ENCODE results near the gene IL10RB. TPM values are rescaled to one million over a fixed set of nuclear protein-coding genes. Genes with fewer than 3 reads are reported as not detected.

The IL10RB gene
- total RNA-seq, 1 experiment from 2014 or later, result 3.1 TPM

- H3T11ph ChIP-seq (ENCODE audit: low read length), result no peak overlapping the region
- no peaks in the 10 kb centered on the region for H3K4me1 Mint-ChIP-seq
- no peaks in the 10 kb centered on the region for H3K4me1 ChIP-seq (ENCODE audit: insufficient read depth, low read length)
Observed at GRCh38 chr21:33290441-33290840, 24.3 kb downstream of the IL10RB start.

More at GRCh38 chr21:33290441-33290840, 24.3 kb downstream of the IL10RB start:
- no peak overlapping the region for H2BK5ac ChIP-seq (ENCODE audit: insufficient read length, low read length)
- H4K5ac ChIP-seq (ENCODE audit: insufficient read length, low read depth, low read length), result no peak overlapping the region
- H3K9me3 Mint-ChIP-seq, result no peaks in the 10 kb centered on the region
- H3K23ac ChIP-seq (ENCODE audit: insufficient read length, low read depth, low read length), result no peak overlapping the region
- no peak overlapping the region for H2BK12ac ChIP-seq (ENCODE audit: insufficient read length, low read depth, low read length)
- DNase-seq, result no peak
- H3K4ac ChIP-seq (ENCODE audit: low read depth, low read length), result no peak overlapping the region
- H4K91ac ChIP-seq (ENCODE audit: insufficient read length, low read depth, low read length), result no peak overlapping the region
- H2AFZ ChIP-seq (ENCODE audit: low read length), result no peak overlapping the region
- no peaks in the 10 kb centered on the region for H3K23me2 ChIP-seq (ENCODE audit: insufficient read length, low read depth, low read length, poor library complexity, severe bottlenecking)
- H2AK5ac ChIP-seq (ENCODE audit: insufficient read length, low read length), result no peak overlapping the region
- no peak overlapping the region for H3K14ac ChIP-seq (ENCODE audit: insufficient read depth, low read length)
- no peak overlapping the region for H3K18ac ChIP-seq (ENCODE audit: insufficient read length, low read depth, low read length)
- H4K8ac ChIP-seq (replicated peaks; ENCODE audit: insufficient read length, low read depth, low read length), result no peak overlapping the region
- no peak overlapping the region for H3K4me2 ChIP-seq (ENCODE audit: insufficient read depth, insufficient read length, low read length)
- no peaks in the 10 kb centered on the region for H3K27me3 ChIP-seq (ENCODE audit: insufficient read depth, low read length)
- no peak overlapping the region for H2BK120ac ChIP-seq (ENCODE audit: low read depth, low read length, poor library complexity, severe bottlenecking)
- no CpG with 5 or more reads among the region's 11 CpGs for WGBS (ENCODE audit: extremely low coverage, insufficient read length, low lambda C conversion rate)
- H3K4me3 Mint-ChIP-seq, result no peak overlapping the region
- no peak overlapping the region for H2BK15ac ChIP-seq (ENCODE audit: low read depth, low read length)
- H3K9me3 ChIP-seq (ENCODE audit: control insufficient read depth, low read depth, low read length), result no peaks in the 10 kb centered on the region
- H3K27me3 Mint-ChIP-seq (ENCODE audit: low read depth), result no peaks in the 10 kb centered on the region
- no peak overlapping the region for H3K27ac Mint-ChIP-seq
- no peak overlapping the region for H3K9ac ChIP-seq (ENCODE audit: extremely low read depth, insufficient read length, low read length)
- no peak overlapping the region for H3K27ac ChIP-seq (ENCODE audit: insufficient read length, low read depth, low read length)
- H3K79me2 ChIP-seq (ENCODE audit: insufficient read depth, low read length), result no peaks in the 10 kb centered on the region
- H4K20me1 ChIP-seq (ENCODE audit: control insufficient read depth, insufficient read depth, insufficient read length), result no peaks in the 10 kb centered on the region
- H3K79me1 ChIP-seq (ENCODE audit: insufficient read depth, low read depth, low read length, poor library complexity, severe bottlenecking), result no peaks in the 10 kb centered on the region
- no peak overlapping the region for H2BK20ac ChIP-seq (ENCODE audit: low read depth, low read length, poor library complexity, severe bottlenecking)
- no peaks in the 10 kb centered on the region for H3K36me3 Mint-ChIP-seq (ENCODE audit: insufficient read depth in 1 of 3, low read depth in 3 of 3)
- no peak overlapping the region for H3K56ac ChIP-seq (ENCODE audit: insufficient read length, low read depth, low read length)
- TF ChIP-seq CTCF (conservative IDR thresholded peaks at IDR 0.05), result no peak

Data from H9 (cell line).